SK-N-SH (cell line): ENCODE results near the gene SRGAP3. TPM values are rescaled to one million over a fixed set of nuclear protein-coding genes. Genes with fewer than 3 reads are reported as not detected.

Experiments
- CTCF ChIA-PET: fragments of 300-600, 350-600 bp; formaldehyde crosslinking; extraction: SDS; loops from one replicate; lab custom pipeline; 2021; lab: Yijun Ruan, JAX
- POLR2A ChIA-PET: fragments of 350-600 bp; sonication (Branson Sonifier 250); formaldehyde crosslinking; extraction: SDS; loops from one replicate; lab custom pipeline; 2020; ENCODE audit warnings: antibody characterized with exemption, inconsistent platforms; lab: Yijun Ruan, JAX
- DNase-seq: peaks from one replicate; pipeline ENCODE4 v3.0.0; 2012
- H2AFZ ChIP-seq: fragments of 200-600 bp; sonication (generic); 2 replicates; pipeline ENCODE4 v1.8.1; 2016; ENCODE audit warnings: antibody characterized with exemption, mild to moderate bottlenecking, low read depth
- H3F3A ChIP-seq: fragments of 200-600 bp; sonication (generic); replicated peaks from 2 replicates; pipeline ENCODE3; 2016; ENCODE audit warnings: antibody characterized with exemption, mild to moderate bottlenecking; ENCODE audit not compliant: insufficient read depth
- H3K27ac ChIP-seq, 2 experiments: fragments of 200-500 bp in 1 of 2; fragments of 200-600 bp in 1 of 2; sonication (Bioruptor generic) in 1 of 2; sonication (generic), shearing (Covaris generic) in 1 of 2; 2 replicates each; pipeline versions ENCODE4 v1.5.1 to v1.6.1; 2014 to 2016; ENCODE audit warnings: low read depth in 2 of 2, inconsistent platforms in 1 of 2, low read length in 1 of 2, mild to moderate bottlenecking in 1 of 2, mixed read lengths in 1 of 2
- H3K27me3 ChIP-seq: fragments of 200-600 bp; sonication (generic), shearing (Covaris generic); 2 replicates; pipeline ENCODE4 v1.6.1; 2016; ENCODE audit warnings: mixed run types; ENCODE audit not compliant: insufficient read depth
- H3K36me3 ChIP-seq, 2 experiments: fragments of 200-500 bp in 1 of 2; fragments of 200-600 bp in 1 of 2; sonication (Bioruptor generic) in 1 of 2; sonication (generic) in 1 of 2; replicated peaks in 1 of 2; 2 replicates each; pipeline versions ENCODE3 to v1.5.1; 2014 to 2016; ENCODE audit warnings: low read length in 1 of 2, mild to moderate bottlenecking in 1 of 2; ENCODE audit not compliant: insufficient read depth in 2 of 2, control insufficient read depth in 1 of 2
- H3K4me1 ChIP-seq, 2 experiments: fragments of 200-500 bp in 1 of 2; fragments of 200-600 bp in 1 of 2; sonication (Bioruptor generic) in 1 of 2; sonication (generic), shearing (Covaris generic) in 1 of 2; 2 replicates each; pipeline versions ENCODE4 v1.5.1 to v1.6.1; 2014 to 2016; ENCODE audit warnings: low read depth in 1 of 2, low read length in 1 of 2, mixed run types in 1 of 2; ENCODE audit not compliant: insufficient read depth in 2 of 2, control insufficient read depth in 1 of 2
- H3K4me2 ChIP-seq: fragments of 200-600 bp; sonication (generic), shearing (Covaris generic); 2 replicates; pipeline ENCODE4 v1.6.1; 2017; ENCODE audit warnings: mixed run types
- H3K4me3 ChIP-seq, 2 experiments: fragments of 200-500 bp in 1 of 2; fragments of 200-600 bp in 1 of 2; sonication (Bioruptor generic) in 1 of 2; sonication (generic), shearing (Covaris generic) in 1 of 2; 2 replicates each; pipeline versions ENCODE4 v1.5.1 to v1.8.1; 2014 to 2016; ENCODE audit warnings: low read depth in 2 of 2, inconsistent platforms in 1 of 2, low read length in 1 of 2, mild to moderate bottlenecking in 1 of 2, mixed read lengths in 1 of 2, moderate library complexity in 1 of 2
- H3K79me2 ChIP-seq: fragments of 200-600 bp; sonication (generic); 2 replicates; pipeline ENCODE4 v1.8.1; 2017; ENCODE audit warnings: mild to moderate bottlenecking; ENCODE audit not compliant: insufficient read depth
- H3K9ac ChIP-seq: fragments of 200-600 bp; sonication (generic); 2 replicates; pipeline ENCODE4 v1.6.1; 2017; ENCODE audit warnings: mixed run types
- H3K9me2 ChIP-seq: fragments of 200-600 bp; sonication (generic); 2 replicates; pipeline ENCODE4 v1.6.1; 2017; ENCODE audit warnings: mixed run types
- H3K9me3 ChIP-seq: fragments of 200-600 bp; sonication (generic); 2 replicates; pipeline ENCODE4 v1.6.1; 2017; ENCODE audit warnings: mixed run types, mild to moderate bottlenecking, moderate library complexity
- H4K20me1 ChIP-seq: fragments of 200-600 bp; sonication (generic); 2 replicates; pipeline ENCODE4 v1.6.1; 2017; ENCODE audit warnings: mild to moderate bottlenecking, mixed run types; ENCODE audit not compliant: insufficient read depth
- CHD2 ChIP-seq: fragments of 150-350 bp; IDR thresholded peaks from 2 replicates; pipeline ENCODE4 v1.6.1; 2018; ENCODE audit warnings: low read length; ENCODE audit not compliant: partially characterized antibody
- EP300 ChIP-seq, 2 experiments: IDR thresholded peaks; 2 replicates each; pipeline versions ENCODE4 v1.4.0 to v1.6.1; 2012; ENCODE audit warnings: borderline replicate concordance in 1 of 2, low read depth in 1 of 2, low read length in 1 of 2
- FOXM1 ChIP-seq: IDR thresholded peaks from 2 replicates; pipeline ENCODE4 v1.4.0; 2012; ENCODE audit warnings: low read depth, mild to moderate bottlenecking
- GABPA ChIP-seq: IDR thresholded peaks from 2 replicates; pipeline ENCODE4 v1.4.0; 2012; ENCODE audit warnings: low read depth, mild to moderate bottlenecking
- GATA2 ChIP-seq: sonication (generic); formaldehyde crosslinking; IDR thresholded peaks from 2 replicates; pipeline ENCODE4 v1.5.0; 2020; ENCODE audit warnings: mild to moderate bottlenecking, missing genetic modification reagents
- MEF2A ChIP-seq: IDR thresholded peaks from 2 replicates; pipeline ENCODE4 v1.4.0; 2012; ENCODE audit warnings: low read depth, borderline replicate concordance
- NFIC ChIP-seq: IDR thresholded peaks from 2 replicates; pipeline ENCODE4 v1.4.0; 2012; ENCODE audit warnings: borderline replicate concordance
- SMC3 ChIP-seq: IDR thresholded peaks from 2 replicates; pipeline ENCODE4 v1.6.1; 2012; ENCODE audit warnings: low read depth, low read length, improper control_type of control experiment
- TAF1 ChIP-seq: IDR thresholded peaks from 2 replicates; pipeline ENCODE4 v1.6.1; 2012; ENCODE audit warnings: low read depth, mild to moderate bottlenecking, low read length, moderate library complexity, borderline replicate concordance
- TEAD4 ChIP-seq: IDR thresholded peaks from 2 replicates; pipeline ENCODE4 v1.4.0; 2012; ENCODE audit warnings: mild to moderate bottlenecking, borderline replicate concordance; ENCODE audit not compliant: insufficient read depth
- YY1 ChIP-seq: IDR thresholded peaks from 2 replicates; pipeline ENCODE4 v1.4.0; 2012; ENCODE audit warnings: low read depth, mild to moderate bottlenecking
- WGBS: methylation state at CpG from one replicate; pipeline ENCODE4 v1.1.6; 2017; ENCODE audit warnings: low lambda C conversion rate; 5-methylcytosine and 5-hydroxymethylcytosine counted together
- polyA plus RNA-seq, 3 experiments: library from polyadenylated mRNA; depleted of rRNA; stranded (reverse); fragments of >200 nt; gene quantifications; 2 replicates each; pipeline ENCODE4 v1.2.3, GENCODE V29; 2012

SRGAP3 gene
- polyA plus RNA-seq, 1 of the 3 experiments (the other 2 are of a cell fraction): 2.8 TPM

DNA sequence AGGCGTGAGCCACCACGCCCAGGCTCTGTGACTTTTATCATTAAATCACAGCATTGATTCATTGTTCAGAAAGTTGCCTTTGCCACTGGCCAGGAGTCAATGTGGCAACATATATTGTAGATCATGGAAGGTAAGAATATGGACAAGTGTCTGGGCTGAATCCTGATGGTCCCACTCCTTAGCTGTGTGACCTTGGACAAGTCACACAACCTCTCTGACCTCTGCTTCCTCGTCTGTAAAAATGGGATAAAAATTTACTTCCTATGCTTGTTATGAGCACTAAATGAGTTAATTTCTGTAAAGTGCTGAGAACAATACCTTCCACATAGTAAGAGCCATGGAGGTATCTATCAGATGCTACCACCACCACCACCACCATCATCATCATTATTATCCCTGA is 182.7 kb downstream of the SRGAP3 start:
- no peak for TF ChIP-seq SMC3
- no peak for TF ChIP-seq CHD2
- TF ChIP-seq TAF1: no peak
- TF ChIP-seq MEF2A: no peak
- TF ChIP-seq YY1: no peak
- no peak for TF ChIP-seq GATA2 (CRISPR knock-in tag)
- no peak overlapping the region for H3K4me2 ChIP-seq
- WGBS: 71% methylated on average over 3 of the region's 3 CpGs

DNA sequence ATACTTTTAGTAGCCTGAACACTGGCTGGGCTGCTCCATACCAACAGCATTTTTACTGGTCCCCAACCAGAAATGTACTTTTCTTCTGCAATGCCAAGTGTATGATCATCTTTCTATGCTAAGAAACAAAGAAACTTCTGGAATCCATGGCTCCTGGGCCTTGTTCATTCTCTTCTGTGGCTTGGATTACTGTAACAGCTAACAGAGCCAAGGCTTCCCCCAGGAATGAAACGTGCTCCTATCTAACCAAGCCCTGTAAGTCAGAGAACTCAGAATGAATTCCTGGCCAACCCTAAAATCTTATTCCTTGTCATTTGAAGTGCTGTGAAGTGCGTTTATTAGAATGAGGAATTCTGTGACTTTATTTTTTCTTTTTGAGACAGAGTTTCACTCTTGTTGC is 183.3 kb downstream of the SRGAP3 start:
- CTCF ChIA-PET: interaction anchor here (0.8 to 11.4 kb wide), 7 partner anchors 37 to 94 kb away, joined by 3 to 150 read pairs (median 5); no protein-coding TSS in a partner anchor
- no peaks in the 10 kb centered on the region for H3K36me3 ChIP-seq
- H3K9me2 ChIP-seq: no peaks in the 10 kb centered on the region
- H3F3A ChIP-seq: no peaks in the 10 kb centered on the region
- H3K27ac ChIP-seq: no peak overlapping the region
- H3K4me1 ChIP-seq: no peaks in the 10 kb centered on the region; a peak in 1 of 4 replicates
- H3K9ac ChIP-seq: no peak overlapping the region
- TF ChIP-seq NFIC: no peak
- no peaks in the 10 kb centered on the region for H3K27me3 ChIP-seq
- no peak overlapping the region for H2AFZ ChIP-seq
- no peak overlapping the region for H3K4me2 ChIP-seq
- no peaks in the 10 kb centered on the region for H3K9me3 ChIP-seq
- WGBS: 59% methylated on average over 2 of the region's 2 CpGs
- DNase-seq: no peak
- no peaks in the 10 kb centered on the region for H4K20me1 ChIP-seq
- POLR2A ChIA-PET: no interaction called here
- H3K4me3 ChIP-seq: no peak overlapping the region
- H3K79me2 ChIP-seq: no peaks in the 10 kb centered on the region

More for the DNA sequence above, 182.7 kb downstream of the SRGAP3 start:
- ChIA-PET CTCF (interaction anchor here (0.7 to 11.4 kb wide), 15 partner anchors 9 to 237 kb away, joined by 3 to 150 read pairs (median 5); no protein-coding TSS in a partner anchor), POLR2A (no interaction called here)
- Histone ChIP-seq H3F3A (no peaks in the 10 kb centered on the region), H3K4me3 (no peak overlapping the region), H3K36me3 (no peaks in the 10 kb centered on the region), H3K9ac (no peak overlapping the region), H4K20me1 (no peaks in the 10 kb centered on the region), H3K27me3 (no peaks in the 10 kb centered on the region), H3K27ac (no peak overlapping the region), H2AFZ (no peak overlapping the region), H3K9me2 (no peaks in the 10 kb centered on the region), H3K4me1 (no peaks in the 10 kb centered on the region; a peak in 1 of 4 replicates), H3K9me3 (no peaks in the 10 kb centered on the region), H3K79me2 (no peaks in the 10 kb centered on the region)
- no peak for DNase-seq

DNA sequence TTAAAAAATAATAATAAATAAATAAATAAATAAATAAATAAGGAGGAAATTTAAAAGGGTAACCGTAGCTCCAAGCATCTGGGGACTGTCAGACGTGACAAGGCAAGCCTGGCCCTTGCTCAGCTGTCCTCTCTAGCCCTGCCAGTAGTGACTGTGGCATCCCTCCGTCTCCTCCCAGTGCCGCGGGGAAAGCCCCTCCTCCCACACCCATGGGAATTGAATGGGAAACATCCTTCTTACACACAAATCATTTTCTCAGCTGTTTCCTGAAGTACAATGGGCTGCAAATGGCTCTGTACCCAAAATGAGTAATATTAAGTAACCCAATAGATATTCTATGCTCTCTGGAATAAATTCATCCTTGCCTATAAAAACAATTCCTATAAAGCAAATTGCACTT is 184.6 kb downstream of the SRGAP3 start:
- no peak for DNase-seq
- Histone ChIP-seq H3K79me2 (no peaks in the 10 kb centered on the region), H3K4me1 (peaks cover 0 to 2% of the 10 kb centered on the region in 2 experiments; a peak in 1 of 4 replicates), H3K27me3 (no peaks in the 10 kb centered on the region), H2AFZ (no peak overlapping the region), H3K4me2 (no peak overlapping the region), H3K9me2 (no peaks in the 10 kb centered on the region), H3K9me3 (no peaks in the 10 kb centered on the region), H3K4me3 (no peak overlapping the region), H3K36me3 (no peaks in the 10 kb centered on the region), H3K9ac (no peak overlapping the region), H3K27ac (no peak overlapping the region), H3F3A (no peaks in the 10 kb centered on the region), H4K20me1 (no peaks in the 10 kb centered on the region)
- POLR2A ChIA-PET: no interaction called here
- TF ChIP-seq GABPA (no peak), EP300 (IDR thresholded peaks at IDR 0.05; ENCODE audit: borderline replicate concordance in 1 of 2, low read depth in 1 of 2, low read length in 1 of 2) (no peak), FOXM1 (no peak), TEAD4 (no peak)
- CTCF ChIA-PET: interaction anchor here (0.9 to 11.4 kb wide), 5 partner anchors 38 to 295 kb away, joined by 3 to 150 read pairs (median 4); partner anchors contain the start of gene OXTR
- WGBS: 38% methylated on average over 5 of the region's 5 CpGs
